KMS-11 (cell line): ENCODE measurements around the gene SH3TC1.

Experiments used
- H2AFZ ChIP-seq: fragments of 200-600 bp; sonication (generic); 2 replicates; pipeline ENCODE4 v1.6.1; 2016; ENCODE audit warnings: antibody characterized with exemption, mixed run types, low read depth
- H3K27ac ChIP-seq: fragments of 200-600 bp; sonication (generic); 2 replicates; pipeline ENCODE4 v1.6.1; 2016; ENCODE audit warnings: mild to moderate bottlenecking, mixed run types
- H3K27me3 ChIP-seq: fragments of 200-600 bp; sonication (generic); 2 replicates; pipeline ENCODE4 v1.6.1; 2017; ENCODE audit warnings: mild to moderate bottlenecking, low read depth, mixed run types, moderate library complexity; ENCODE audit not compliant: insufficient read depth
- H3K36me3 ChIP-seq: fragments of 200-600 bp; sonication (generic); 2 replicates; pipeline ENCODE4 v1.6.1; 2017; ENCODE audit warnings: mild to moderate bottlenecking, mixed run types; ENCODE audit not compliant: insufficient read depth
- H3K4me1 ChIP-seq: fragments of 200-600 bp; sonication (generic); 2 replicates; pipeline ENCODE4 v1.6.1; 2016; ENCODE audit warnings: mild to moderate bottlenecking, low read depth, mixed run types; ENCODE audit not compliant: poor library complexity, severe bottlenecking
- H3K4me2 ChIP-seq: fragments of 200-600 bp; sonication (generic); 2 replicates; pipeline ENCODE4 v1.7.0; 2016; ENCODE audit warnings: mild to moderate bottlenecking, mixed run types
- H3K4me3 ChIP-seq: fragments of 200-600 bp; sonication (generic); IDR thresholded peaks from 2 replicates; pipeline ENCODE4 v1.6.1; 2017; ENCODE audit warnings: low read depth, low read length, mixed read lengths; ENCODE audit not compliant: insufficient read depth
- H3K79me2 ChIP-seq: fragments of 200-600 bp; sonication (generic); 2 replicates; pipeline ENCODE4 v1.6.1; 2016; ENCODE audit warnings: low read depth, mixed run types; ENCODE audit not compliant: insufficient read depth
- H3K9ac ChIP-seq: fragments of 200-600 bp; sonication (generic); 2 replicates; pipeline ENCODE4 v1.6.1; 2016; ENCODE audit warnings: mild to moderate bottlenecking, mixed run types
- H4K20me1 ChIP-seq: fragments of 200-600 bp; sonication (generic); 2 replicates; pipeline ENCODE4 v1.6.1; 2016; ENCODE audit warnings: mild to moderate bottlenecking, mixed run types; ENCODE audit not compliant: insufficient read depth
- CTCF ChIP-seq: fragments of 200-600 bp; sonication (generic); conservative IDR thresholded peaks from 2 replicates; pipeline ENCODE4 v1.6.1; 2017; ENCODE audit warnings: low read depth, mild to moderate bottlenecking, antibody characterized with exemption, low read length, moderate library complexity, mixed read lengths

SH3TC1 gene

DNA sequence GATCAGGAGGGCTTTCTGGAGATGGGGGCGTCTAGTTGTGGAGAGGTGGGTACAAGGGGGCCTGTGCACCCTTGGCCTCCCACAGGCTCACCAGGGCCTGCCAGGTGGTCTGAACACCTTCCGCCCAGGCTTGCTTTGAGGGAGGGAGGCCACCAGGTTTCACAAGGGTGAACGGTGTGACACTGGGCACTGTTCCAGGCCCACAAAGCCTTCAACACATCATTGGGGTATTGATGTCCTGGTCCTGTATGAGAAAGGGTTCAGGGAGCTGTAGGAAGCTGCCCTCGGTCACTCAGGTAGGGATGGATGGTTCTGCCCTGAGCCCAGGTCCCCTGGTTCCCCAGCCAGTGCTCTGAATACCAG is 76.4 kb downstream of the SH3TC1 start:
- no peak overlapping the region for H3K27ac ChIP-seq
- no peak overlapping the region for H2AFZ ChIP-seq
- H3K27me3 ChIP-seq, result no peaks in the 10 kb centered on the region
- no peak overlapping the region for H3K4me2 ChIP-seq
- no peaks in the 10 kb centered on the region for H3K4me1 ChIP-seq
- no peak overlapping the region for H3K9ac ChIP-seq
- H3K36me3 ChIP-seq, result no peaks in the 10 kb centered on the region
- no peaks in the 10 kb centered on the region for H3K79me2 ChIP-seq
- no peaks in the 10 kb centered on the region for H4K20me1 ChIP-seq
- TF ChIP-seq CTCF, result no peak
- no peak overlapping the region for H3K4me3 ChIP-seq

GRCh38 chr4:8276358-8277240 is 77.5 kb downstream of the SH3TC1 start:
- no peaks in the 10 kb centered on the region for H3K79me2 ChIP-seq
- H3K9ac ChIP-seq, result no peak overlapping the region
- H3K4me1 ChIP-seq, result no peaks in the 10 kb centered on the region
- no peaks in the 10 kb centered on the region for H3K27me3 ChIP-seq
- H2AFZ ChIP-seq, result no peak overlapping the region
- H4K20me1 ChIP-seq, result no peaks in the 10 kb centered on the region
- H3K36me3 ChIP-seq, result no peaks in the 10 kb centered on the region
- no peak overlapping the region for H3K27ac ChIP-seq
- H3K4me2 ChIP-seq, result no peak overlapping the region
- no peak for TF ChIP-seq CTCF
- no peak overlapping the region for H3K4me3 ChIP-seq

- TF ChIP-seq CTCF, result no peak
- no peak overlapping the region for H3K9ac ChIP-seq
- H2AFZ ChIP-seq, result no peak overlapping the region
- H4K20me1 ChIP-seq, result no peaks in the 10 kb centered on the region
- no peak overlapping the region for H3K27ac ChIP-seq
- no peaks in the 10 kb centered on the region for H3K79me2 ChIP-seq
- no peak overlapping the region for H3K4me3 ChIP-seq
- no peaks in the 10 kb centered on the region for H3K4me1 ChIP-seq
- no peaks in the 10 kb centered on the region for H3K36me3 ChIP-seq
- no peaks in the 10 kb centered on the region for H3K27me3 ChIP-seq
- no peak overlapping the region for H3K4me2 ChIP-seq
Observed at GRCh38 chr4:8277356-8278008, 78.4 kb downstream of the SH3TC1 start.

- no peaks in the 10 kb centered on the region for H3K36me3 ChIP-seq
- H3K9ac ChIP-seq, result no peak overlapping the region
- TF ChIP-seq CTCF, result no peak
- no peak overlapping the region for H2AFZ ChIP-seq
- H3K79me2 ChIP-seq, result no peaks in the 10 kb centered on the region
- H3K4me1 ChIP-seq, result no peaks in the 10 kb centered on the region
- no peaks in the 10 kb centered on the region for H3K27me3 ChIP-seq
- H3K4me2 ChIP-seq, result no peak overlapping the region
- H4K20me1 ChIP-seq, result no peaks in the 10 kb centered on the region
- H3K4me3 ChIP-seq, result no peak overlapping the region
- H3K27ac ChIP-seq, result no peak overlapping the region
Observed at GRCh38 chr4:8278009-8278395, 78.9 kb downstream of the SH3TC1 start.
